Measurements from ENCODE around the gene NCR1. TPM values are rescaled to one million over a fixed set of nuclear protein-coding genes. Genes with fewer than 3 reads are reported as not detected.
"Not testable (repeated sequence)": the region's sequence is repeated elsewhere in the genome, so short reads cannot be mapped to it uniquely, and the experiment has no call there.

NCR1 gene
- total and polyA plus RNA-seq, 3 donors from 2014 or later: 0.31 to 0.44 (median 0.43) TPM

- no peaks in the 10 kb centered on the region for H3K27me3 ChIP-seq
- no peaks in the 10 kb centered on the region for H3K9me3 ChIP-seq
- no peak for DNase-seq
- no peak overlapping the region for H3K27ac ChIP-seq
- WGBS, 2 donors: 74 to 81% methylated on average over 11 of the region's 11 CpGs
- intact Hi-C loops (cut with DNase I; ENCODE audit: low total_unique reads): no loop called here
- no peak for TF ChIP-seq CTCF (IDR thresholded peaks at IDR 0.05)
- TF ChIP-seq POLR2A (IDR thresholded peaks at IDR 0.05): no peak
- H3K4me1 ChIP-seq: no peaks in the 10 kb centered on the region
- no peak overlapping the region for H3K4me3 ChIP-seq
- H3K36me3 ChIP-seq (ENCODE audit: low read depth, missing control alignments): no peaks in the 10 kb centered on the region
Measured at GRCh38 chr19:54916822-54917221, 10.9 kb downstream of the NCR1 start.

- Histone ChIP-seq H3K36me3 (ENCODE audit: low read depth, missing control alignments) (no peaks in the 10 kb centered on the region), H3K27me3 (no peaks in the 10 kb centered on the region), H3K4me1 (no peaks in the 10 kb centered on the region), H3K9me3 (no peaks in the 10 kb centered on the region), H3K4me3 (no peak overlapping the region), H3K27ac (no peak overlapping the region)
- no peak for DNase-seq
- intact Hi-C loops (cut with DNase I; ENCODE audit: low total_unique reads): no loop called here
- TF ChIP-seq POLR2A (IDR thresholded peaks at IDR 0.05) (no peak), CTCF (IDR thresholded peaks at IDR 0.05) (no peak)
- 91% methylated on average over 9 of the region's 9 CpGs for WGBS, 2 donors
Measured at GRCh38 chr19:54918499-54918898, 12.6 kb downstream of the NCR1 start.

GRCh38 chr19:54919646-54920563, 14.0 kb downstream of the NCR1 start:
- H3K4me1 ChIP-seq; H3K36me3 ChIP-seq (ENCODE audit: low read depth, missing control alignments); H3K4me3 ChIP-seq; intact Hi-C loops (cut with DNase I; ENCODE audit: low total_unique reads); H3K9me3 ChIP-seq; H3K27ac ChIP-seq; H3K27me3 ChIP-seq; DNase-seq: not testable (repeated sequence)
- 49 to 71% methylated on average over 12 to 20 of the region's 24 CpGs for WGBS, 2 donors
- TF ChIP-seq CTCF (IDR thresholded peaks at IDR 0.05): peak in 1 of 3 experiments; percentile 21

- TF ChIP-seq POLR2A (IDR thresholded peaks at IDR 0.05): no peak
- Histone ChIP-seq H3K4me3 (no peak overlapping the region), H3K9me3 (no peaks in the 10 kb centered on the region), H3K27ac (no peak overlapping the region), H3K4me1 (no peaks in the 10 kb centered on the region), H3K36me3 (ENCODE audit: low read depth, missing control alignments) (no peaks in the 10 kb centered on the region), H3K27me3 (no peaks in the 10 kb centered on the region)
- DNase-seq: no peak
- WGBS, 2 donors: 74 to 76% methylated on average over 7 of the region's 7 CpGs
- intact Hi-C loops (cut with DNase I; ENCODE audit: low total_unique reads): no loop called here
Measured at GRCh38 chr19:54921082-54921481, 15.1 kb downstream of the NCR1 start.

GRCh38 chr19:54923276-54923675, 17.3 kb downstream of the NCR1 start:
- no peaks in the 10 kb centered on the region for H3K4me1 ChIP-seq
- H3K9me3 ChIP-seq: no peaks in the 10 kb centered on the region
- no peak for DNase-seq
- WGBS, 2 donors: 51 to 70% methylated on average over 9 of the region's 9 CpGs
- no peak overlapping the region for H3K4me3 ChIP-seq
- H3K27me3 ChIP-seq: no peaks in the 10 kb centered on the region
- intact Hi-C loops (cut with DNase I; ENCODE audit: low total_unique reads): no loop called here
- H3K36me3 ChIP-seq (ENCODE audit: low read depth, missing control alignments): no peaks in the 10 kb centered on the region
- no peak overlapping the region for H3K27ac ChIP-seq
- TF ChIP-seq POLR2A (IDR thresholded peaks at IDR 0.05) (no peak), CTCF (IDR thresholded peaks at IDR 0.05) (no peak)

Measured in testis (tissue), 3 donors.